LoVo (cell line): Measurements from ENCODE around the gene APPL1.

Experiments used
- DNase-seq: peaks from one replicate; pipeline ENCODE4 v3.0.0-alpha.2; 2016; ENCODE audit warnings: low spot score

The APPL1 gene

GRCh38 chr3:57227204-57227929 lies at the start of gene APPL1:
TSS of gene APPL1 (plus strand) at chr3:57227729. CDS start at chr3:57227884, 155 bp downstream.
- peak; percentile 93 for DNase-seq

GRCh38 chr3:57179580-57180410 lies 47.7 kb upstream of the APPL1 start:
- no peak for DNase-seq

GRCh38 chr3:57184526-57184925 lies 43.0 kb upstream of the APPL1 start:
- DNase-seq = no peak

- DNase-seq = no peak
Observed at GRCh38 chr3:57192028-57192427, 35.5 kb upstream of the APPL1 start.

GRCh38 chr3:57194641-57195040 lies 32.9 kb upstream of the APPL1 start:
- no peak for DNase-seq

GRCh38 chr3:57199895-57200297 lies 27.6 kb upstream of the APPL1 start, which contains the start of gene HESX1:
TSS of gene HESX1 (minus strand) at chr3:57199978. CDS start at chr3:57199918, 60 bp downstream.
- DNase-seq = no peak

GRCh38 chr3:57206423-57206822 lies 21.1 kb upstream of the APPL1 start:
- DNase-seq = no peak

GRCh38 chr3:57221883-57222282 lies 5.6 kb upstream of the APPL1 start:
- DNase-seq = peak; percentile 19

GRCh38 chr3:57224856-57225255 lies 2.7 kb upstream of the APPL1 start:
- DNase-seq = no peak

GRCh38 chr3:57226176-57226575 lies 1.4 kb upstream of the APPL1 start:
- DNase-seq = no peak

GRCh38 chr3:57227930-57228751 lies 612 bp downstream of the APPL1 start:
- DNase-seq = peak; percentile 43

- no peak for DNase-seq
Observed at GRCh38 chr3:57230006-57230405, 2.5 kb downstream of the APPL1 start.

- DNase-seq = no peak
Observed at GRCh38 chr3:57233799-57234198, 6.3 kb downstream of the APPL1 start.

GRCh38 chr3:57234613-57235575 lies 7.4 kb downstream of the APPL1 start:
- DNase-seq = no peak

- DNase-seq = no peak
Observed at GRCh38 chr3:57244946-57245345, 17.4 kb downstream of the APPL1 start.

GRCh38 chr3:57252404-57252803 lies 24.9 kb downstream of the APPL1 start:
- no peak for DNase-seq

GRCh38 chr3:57256844-57257243 lies 29.3 kb downstream of the APPL1 start:
- no peak for DNase-seq

GRCh38 chr3:57257678-57258077 lies 30.1 kb downstream of the APPL1 start:
- no peak for DNase-seq

- no peak for DNase-seq
Observed at GRCh38 chr3:57261119-57261518, 33.6 kb downstream of the APPL1 start.

- DNase-seq = no peak
Observed at GRCh38 chr3:57261929-57262328, 34.4 kb downstream of the APPL1 start.

- no peak for DNase-seq
Observed at GRCh38 chr3:57268416-57268815, 40.9 kb downstream of the APPL1 start.
